CD4-positive, alpha-beta T cell (primary cell): Measurements from ENCODE around the gene MLXIP. TPM values are rescaled to one million over a fixed set of nuclear protein-coding genes. Genes with fewer than 3 reads are reported as not detected.

Source experiments
- ATAC-seq: fragments of 200-7000 bp; cut with Tn5 transposase; one replicate; pipeline ENCODE4 v1.10.0; 2022; ENCODE audit warnings: mild to moderate bottlenecking; ENCODE audit not compliant: poor library complexity
- CTCF ChIA-PET: fragments of 350-600 bp; sonication (Branson Sonifier 250); formaldehyde crosslinking; loops from one replicate; lab custom pipeline; 2021; ENCODE audit warnings: antibody characterized with exemption, inconsistent platforms; lab: Charles Lee
- POLR2A ChIA-PET: fragments of 350-600 bp; sonication (Branson Sonifier 250); formaldehyde crosslinking; loops from one replicate; lab custom pipeline; 2021; ENCODE audit warnings: antibody characterized with exemption, inconsistent platforms; lab: Charles Lee
- DNase-seq, 14 experiments: peaks; one replicate each; pipeline ENCODE4 v3.0.0-alpha.2; 2013 to 2020; ENCODE audit warnings: mixed read lengths in 2 of 14
- H3K27ac ChIP-seq, 2 donors: one replicate each; pipeline versions ENCODE4 v1.5.1 to v1.7.0; 2013; ENCODE audit warnings: low read length in 2 of 2, low read depth in 1 of 2, mild to moderate bottlenecking in 1 of 2
- H3K27me3 ChIP-seq, 2 experiments: 1 replicate in 1 of 2; 2 replicates in 1 of 2; pipeline versions ENCODE4 v1.6.1 to v1.7.0; 2013; ENCODE audit warnings: low read length in 2 of 2, control low read depth in 1 of 2, mild to moderate bottlenecking in 1 of 2, moderate library complexity in 1 of 2; ENCODE audit not compliant: insufficient read depth in 2 of 2, control insufficient read depth in 1 of 2
- H3K36me3 ChIP-seq: one replicate; pipeline ENCODE4 v1.6.1; 2013; ENCODE audit warnings: low read length, control low read depth; ENCODE audit not compliant: insufficient read depth
- H3K4me1 ChIP-seq: one replicate; pipeline ENCODE4 v1.6.1; 2013; ENCODE audit warnings: low read length, control low read depth; ENCODE audit not compliant: insufficient read depth
- H3K4me3 ChIP-seq: one replicate; pipeline ENCODE4 v1.5.1; 2013; ENCODE audit warnings: mild to moderate bottlenecking, low read length, moderate library complexity
- H3K9me3 ChIP-seq, 2 experiments: 1 replicate in 1 of 2; 2 replicates in 1 of 2; pipeline versions ENCODE4 v1.6.1 to v1.7.0; 2013; ENCODE audit warnings: low read length in 2 of 2, mild to moderate bottlenecking in 2 of 2, control low read depth in 1 of 2, moderate library complexity in 1 of 2; ENCODE audit not compliant: control insufficient read depth in 1 of 2, insufficient read depth in 1 of 2
- H3K27ac Mint-ChIP-seq: one replicate; pipeline ENCODE4 v1.8.0; 2020; ENCODE audit warnings: mixed read lengths
- H3K27me3 Mint-ChIP-seq: one replicate; pipeline ENCODE4 v1.8.0; 2021; ENCODE audit warnings: mixed read lengths
- H3K36me3 Mint-ChIP-seq: one replicate; pipeline ENCODE4 v1.8.0; 2021; ENCODE audit warnings: low read depth, mixed read lengths
- H3K4me1 Mint-ChIP-seq: one replicate; pipeline ENCODE4 v1.8.0; 2021; ENCODE audit warnings: low read depth, mixed read lengths
- H3K4me3 Mint-ChIP-seq: one replicate; pipeline ENCODE4 v1.8.0; 2020; ENCODE audit warnings: mild to moderate bottlenecking, mixed read lengths
- H3K9me3 Mint-ChIP-seq: one replicate; pipeline ENCODE4 v1.8.0; 2020; ENCODE audit warnings: mixed read lengths
- CTCF ChIP-seq: fragments of 200-600 bp; IDR thresholded peaks from one replicate; pipeline ENCODE4 v1.8.0; 2022; ENCODE audit warnings: antibody characterized with exemption, mild to moderate bottlenecking
- intact Hi-C, 2 experiments: fragments of 100-400 bp; cut with DNase I in 1 of 2; cut with micrococcal nuclease in 1 of 2; formaldehyde crosslinking; loops; one replicate each; pipeline versions ENCODE4 v1.15.1 to v1.9.0; 2023 to 2025; cut with DNase I, micrococcal nuclease
- total RNA-seq, 174 experiments: library from RNA in 2 of 174; stranded (reverse) in 2 of 174; gene quantifications; one replicate each; pipeline ENCODE4 v1.2.3 and lab custom pipeline; 2021 to 2026

Gene MLXIP
- total RNA-seq, 2 experiments from 2014 or later = 98.0 to 99.3 TPM

GRCh38 chr12:122139941-122140340 lies 61.4 kb downstream of the MLXIP start:
- H3K4me3 ChIP-seq = no peak overlapping the region
- Mint-ChIP-seq H3K4me3 (no peak overlapping the region), H3K27me3 (no peaks in the 10 kb centered on the region), H3K4me1 (peaks cover 4% of the 10 kb centered on the region), H3K27ac (no peak overlapping the region), H3K9me3 (no peaks in the 10 kb centered on the region), H3K36me3 (peaks cover 60% of the 10 kb centered on the region)
- H3K4me1 ChIP-seq = no peaks in the 10 kb centered on the region
- H3K27me3 ChIP-seq = no peaks in the 10 kb centered on the region
- H3K27ac ChIP-seq = no peak overlapping the region
- ChIA-PET CTCF (no interaction called here), POLR2A (no interaction called here)
- H3K9me3 ChIP-seq = no peaks in the 10 kb centered on the region
- intact Hi-C loops = loop anchor here in 1 of 2 experiments (5.0 kb wide), 1 partner anchor 47 kb away; no protein-coding TSS in a partner anchor
- TF ChIP-seq CTCF = no peak
- peaks cover 56% of the 10 kb centered on the region for H3K36me3 ChIP-seq
- no peak for ATAC-seq
- no peak for DNase-seq

GRCh38 chr12:122140467-122141257 lies 62.1 kb downstream of the MLXIP start:
- peaks cover 49% of the 10 kb centered on the region for H3K36me3 ChIP-seq
- H3K27me3 ChIP-seq = no peaks in the 10 kb centered on the region
- H3K9me3 ChIP-seq = no peaks in the 10 kb centered on the region
- H3K4me1 ChIP-seq = no peaks in the 10 kb centered on the region
- H3K27ac Mint-ChIP-seq = no peak overlapping the region
- H3K4me1 Mint-ChIP-seq = peaks cover 4% of the 10 kb centered on the region
- ATAC-seq (no peak), DNase-seq (no peak)
- no peak overlapping the region for H3K4me3 ChIP-seq
- H3K9me3 Mint-ChIP-seq = no peaks in the 10 kb centered on the region
- ChIA-PET CTCF (no interaction called here), POLR2A (no interaction called here)
- no peak overlapping the region for H3K27ac ChIP-seq
- no peak overlapping the region for H3K4me3 Mint-ChIP-seq
- H3K27me3 Mint-ChIP-seq = no peaks in the 10 kb centered on the region
- intact Hi-C loops = no loop called here
- peaks cover 53% of the 10 kb centered on the region for H3K36me3 Mint-ChIP-seq
- no peak for TF ChIP-seq CTCF

GRCh38 chr12:122141911-122142725 lies 63.6 kb downstream of the MLXIP start:
- CTCF ChIA-PET = no interaction called here
- Histone ChIP-seq H3K9me3 (no peaks in the 10 kb centered on the region), H3K27me3 (no peaks in the 10 kb centered on the region), H3K27ac (no peak overlapping the region), H3K4me1 (no peaks in the 10 kb centered on the region), H3K36me3 (peaks cover 45% of the 10 kb centered on the region), H3K4me3 (no peak overlapping the region)
- H3K4me1 Mint-ChIP-seq = peaks cover 4% of the 10 kb centered on the region
- DNase-seq = no peak
- H3K4me3 Mint-ChIP-seq = no peak overlapping the region
- H3K9me3 Mint-ChIP-seq = no peaks in the 10 kb centered on the region
- no peaks in the 10 kb centered on the region for H3K27me3 Mint-ChIP-seq
- ATAC-seq = no peak
- H3K36me3 Mint-ChIP-seq = peaks cover 51% of the 10 kb centered on the region
- TF ChIP-seq CTCF = no peak
- intact Hi-C loops = no loop called here
- POLR2A ChIA-PET = no interaction called here
- H3K27ac Mint-ChIP-seq = no peak overlapping the region
